Adrenal gland (tissue), 5 donors: ENCODE results near the gene SENP8.
"Not testable (repeated sequence)": the region's sequence is repeated elsewhere in the genome, so short reads cannot be mapped to it uniquely, and the experiment has no call there.

Experiments used
- POLR2A ChIP-seq, 2 donors: fragments of 450-650 bp; IDR thresholded peaks; one replicate each; pipeline ENCODE4 v1.6.1; 2017; ENCODE audit warnings: antibody characterized with exemption in 2 of 2, mild to moderate bottlenecking in 2 of 2, moderate library complexity in 1 of 2
- TF ChIP-seq, protein P1 (sequence below), 6 experiments: fragments of 450-650 bp in 4 of 6; fragments of 200-600 bp in 2 of 6; sonication (generic) in 1 of 6; IDR thresholded peaks; 1 replicate in 5 of 6; 2 replicates in 1 of 6; pipeline versions ENCODE4 v1.5.1 to v1.8.0; 2016 to 2021; ENCODE audit warnings: antibody characterized with exemption in 6 of 6, mild to moderate bottlenecking in 2 of 6, moderate library complexity in 1 of 6
- donor health status: DM: no; HTN: no; CAD: no.

DNA sequence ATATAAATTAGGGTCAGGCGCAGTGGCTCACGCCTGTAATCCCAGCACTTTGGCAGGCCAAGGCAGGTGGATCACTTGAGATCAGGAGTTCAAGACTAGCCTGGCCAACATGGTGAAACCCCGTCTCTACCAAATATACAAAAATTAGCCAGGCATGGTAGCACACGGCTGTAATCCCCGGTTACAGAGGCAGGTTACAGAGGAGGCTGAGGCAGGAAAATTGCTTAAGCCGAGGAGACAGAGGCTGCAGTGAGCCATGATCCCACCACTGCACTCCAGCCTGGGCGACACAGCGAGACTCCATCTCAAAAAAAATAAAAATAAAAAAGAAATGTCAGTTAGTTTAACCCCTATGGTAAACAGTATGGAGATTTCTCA is 46.8 kb upstream of the SENP8 start:
- TF ChIP-seq, protein P1, sequence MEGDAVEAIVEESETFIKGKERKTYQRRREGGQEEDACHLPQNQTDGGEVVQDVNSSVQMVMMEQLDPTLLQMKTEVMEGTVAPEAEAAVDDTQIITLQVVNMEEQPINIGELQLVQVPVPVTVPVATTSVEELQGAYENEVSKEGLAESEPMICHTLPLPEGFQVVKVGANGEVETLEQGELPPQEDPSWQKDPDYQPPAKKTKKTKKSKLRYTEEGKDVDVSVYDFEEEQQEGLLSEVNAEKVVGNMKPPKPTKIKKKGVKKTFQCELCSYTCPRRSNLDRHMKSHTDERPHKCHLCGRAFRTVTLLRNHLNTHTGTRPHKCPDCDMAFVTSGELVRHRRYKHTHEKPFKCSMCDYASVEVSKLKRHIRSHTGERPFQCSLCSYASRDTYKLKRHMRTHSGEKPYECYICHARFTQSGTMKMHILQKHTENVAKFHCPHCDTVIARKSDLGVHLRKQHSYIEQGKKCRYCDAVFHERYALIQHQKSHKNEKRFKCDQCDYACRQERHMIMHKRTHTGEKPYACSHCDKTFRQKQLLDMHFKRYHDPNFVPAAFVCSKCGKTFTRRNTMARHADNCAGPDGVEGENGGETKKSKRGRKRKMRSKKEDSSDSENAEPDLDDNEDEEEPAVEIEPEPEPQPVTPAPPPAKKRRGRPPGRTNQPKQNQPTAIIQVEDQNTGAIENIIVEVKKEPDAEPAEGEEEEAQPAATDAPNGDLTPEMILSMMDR (IDR thresholded peaks at IDR 0.05) = not testable (repeated sequence)
- TF ChIP-seq POLR2A (IDR thresholded peaks at IDR 0.05) = not testable (repeated sequence)
